GM12878 (cell line): ENCODE results near the gene CACNA2D3. TPM values are rescaled to one million over a fixed set of nuclear protein-coding genes. Genes with fewer than 3 reads are reported as not detected.

ENCODE experiments used
- ATAC-seq: fragments of 200-7000 bp; cut with Tn5 transposase; 3 replicates; pipeline ENCODE4 v1.9.1; 2020; ENCODE audit warnings: mild to moderate bottlenecking, moderate library complexity
- BruUV-seq: library from RNA; stranded (reverse); fragments of 400-500 nt; replicated peaks from 2 replicates; lab custom pipeline; 2021; lab: Mats Ljungman, UMichigan
- CTCF ChIA-PET: fragments of 300-600 bp; sonication (Branson Sonifier 250); formaldehyde crosslinking; extraction: SDS; loops from one replicate; lab custom pipeline; 2021; ENCODE audit warnings: inconsistent platforms; lab: Yijun Ruan, JAX
- POLR2A ChIA-PET: fragments of 350-600 bp; formaldehyde crosslinking; extraction: SDS; loops from one replicate; lab custom pipeline; 2021; ENCODE audit warnings: inconsistent platforms; lab: Charles Lee
- RAD21 ChIA-PET: fragments of 300-600 bp; sonication (Branson Sonifier 250); formaldehyde crosslinking; loops from one replicate; lab custom pipeline; 2023; ENCODE audit warnings: antibody characterized with exemption; ENCODE audit not compliant: unreplicated experiment; lab: Charles Lee
- SMC1A ChIA-PET: fragments of 300-600 bp; sonication (Branson Sonifier 250); formaldehyde crosslinking; loops from one replicate; lab custom pipeline; 2023; ENCODE audit not compliant: unreplicated experiment, uncharacterized antibody; lab: Charles Lee
- DNase-seq: peaks from one replicate; pipeline ENCODE4 v3.0.0-alpha.2; 2011; ENCODE audit warnings: low read depth, low spot score
- FAIRE-seq: peaks from 3 replicates; lab custom pipeline; 2011; peaks lifted over from hg19 to GRCh38; lab: Jason Lieb, UNC
- H2AFZ ChIP-seq: 2 replicates; pipeline ENCODE4 v1.6.0; 2011; ENCODE audit warnings: low read depth, low read length, control low read depth; ENCODE audit not compliant: control insufficient read depth
- H3K27ac ChIP-seq: 2 replicates; pipeline ENCODE4 v1.5.1; 2011; ENCODE audit warnings: control low read depth; ENCODE audit not compliant: control insufficient read depth, insufficient read depth
- H3K27me3 ChIP-seq, 2 experiments: replicated peaks in 1 of 2; 2 replicates each; pipeline versions ENCODE4 v1.6.0 to v1.6.1; 2011; ENCODE audit warnings: low read length in 1 of 2; ENCODE audit not compliant: control insufficient read depth in 2 of 2, insufficient read depth in 2 of 2
- H3K36me3 ChIP-seq, 2 experiments: 2 replicates each; pipeline ENCODE4 v1.5.1; 2011; ENCODE audit warnings: low read length in 1 of 2; ENCODE audit not compliant: control insufficient read depth in 2 of 2, insufficient read depth in 2 of 2
- H3K4me1 ChIP-seq: 2 replicates; pipeline ENCODE4 v1.6.1; 2011; ENCODE audit warnings: mild to moderate bottlenecking, low read length, moderate library complexity, mixed read lengths; ENCODE audit not compliant: control insufficient read depth, insufficient read depth
- H3K4me2 ChIP-seq: 2 replicates; pipeline ENCODE4 v1.6.0; 2011; ENCODE audit warnings: control low read depth; ENCODE audit not compliant: control insufficient read depth, insufficient read depth
- H3K4me3 ChIP-seq: fragments of 200-600 bp; sonication (generic); 2 replicates; pipeline ENCODE4 v1.5.1; 2016
- H3K79me2 ChIP-seq: 2 replicates; pipeline ENCODE4 v1.6.0; 2011; ENCODE audit warnings: low read length; ENCODE audit not compliant: control insufficient read depth, insufficient read depth
- H3K9ac ChIP-seq: 2 replicates; pipeline ENCODE4 v1.8.0; 2011; ENCODE audit warnings: low read length, control low read depth, mixed read lengths; ENCODE audit not compliant: control insufficient read depth, insufficient read depth
- H3K9me3 ChIP-seq: replicated peaks from 3 replicates; pipeline ENCODE4 v1.5.1; 2011; ENCODE audit warnings: mild to moderate bottlenecking, low read length; ENCODE audit not compliant: control insufficient read depth, insufficient read depth
- H4K20me1 ChIP-seq: 2 replicates; pipeline ENCODE4 v1.6.0; 2011; ENCODE audit not compliant: control insufficient read depth, insufficient read depth
- ATF2 ChIP-seq: IDR thresholded peaks from 2 replicates; pipeline ENCODE4 v1.6.1; 2012; ENCODE audit warnings: low read length, inconsistent platforms
- CHD2 ChIP-seq: IDR thresholded peaks from 2 replicates; pipeline ENCODE4 v1.6.1; 2011; ENCODE audit warnings: low read depth, low read length, improper control_type of control experiment, borderline replicate concordance
- MEF2B ChIP-seq: fragments of 450-650 bp; IDR thresholded peaks from 2 replicates; pipeline ENCODE4 v1.6.1; 2018; ENCODE audit warnings: mild to moderate bottlenecking, moderate library complexity; ENCODE audit not compliant: partially characterized antibody, poor library complexity, severe bottlenecking
- STAT3 ChIP-seq: IDR thresholded peaks from 2 replicates; pipeline ENCODE4 v1.6.1; 2011; ENCODE audit warnings: low read depth, low read length, improper control_type of control experiment
- SUZ12 ChIP-seq: fragments of 200-600 bp; sonication (generic); IDR thresholded peaks from one replicate; pipeline ENCODE4 v1.6.1; 2018; ENCODE audit warnings: antibody characterized with exemption, mild to moderate bottlenecking; ENCODE audit not compliant: unreplicated experiment
- USF1 ChIP-seq: IDR thresholded peaks from 2 replicates; pipeline ENCODE4 v1.6.1; 2011; ENCODE audit warnings: borderline replicate concordance, low read depth, mild to moderate bottlenecking, moderate library complexity, mixed read lengths, low read length; ENCODE audit not compliant: insufficient read depth; ENCODE audit errors: extremely low read length
- WGBS: methylation state at CpG from one replicate; pipeline ENCODE4 v1.1.6; 2016; ENCODE audit warnings: low lambda C conversion rate; ENCODE audit not compliant: insufficient replicate concordance, insufficient coverage; ENCODE audit errors: missing lambda C conversion rate; 5-methylcytosine and 5-hydroxymethylcytosine counted together
- in situ Hi-C: fragments of 300-500 bp; cut with MboI; formaldehyde crosslinking; loops from 9 replicates; pipeline ENCODE4 v1.14.3; 2018; ENCODE audit warnings: mixed read lengths
- intact Hi-C: fragments of 100-400 bp; cut with micrococcal nuclease; formaldehyde crosslinking; loops from one replicate; pipeline ENCODE4 v1.14.2; 2022; ENCODE audit not compliant: unreplicated experiment
- polyA plus RNA-seq, 11 experiments: library from polyadenylated mRNA; depleted of rRNA in 4 of 11; unstranded in 6 of 11; stranded (reverse) in 5 of 11; fragments of >200 nt; fragmentation: Nextera tagmentation in 4 of 11; fragmentation: Illumina TruSeq in 1 of 11; extraction: Ambion mirVana in 4 of 11; extraction: Trizol in 1 of 11; gene quantifications; 1 replicate in 1 of 11; 2 replicates in 10 of 11; pipeline versions ENCODE4 v1.2.1 to v1.2.3, GENCODE V29; 2011 to 2016; ENCODE audit warnings: inconsistent platforms in 2 of 11, missing spikeins in 2 of 11, low read depth in 1 of 11
- total RNA-seq, 4 experiments: library from RNA; depleted of rRNA in 3 of 4; stranded (reverse); fragments of >200 nt in 3 of 4; fragmentation: Illumina TruSeq in 1 of 4; extraction: Trizol in 1 of 4; gene quantifications; 2 replicates each; pipeline versions ENCODE4 v1.2.1 to v1.2.3, GENCODE V29; 2013 to 2021

Gene CACNA2D3
- total and polyA plus RNA-seq, 10 of the 15 experiments (the other 5 are each of a cell fraction or from before 2014, with no cell fraction given), result not detected

- CTCF ChIA-PET, result no interaction called here
- POLR2A ChIA-PET, result no interaction called here
- H4K20me1 ChIP-seq, result no peaks in the 10 kb centered on the region
- no peak for DNase-seq
- no peak overlapping the region for H3K27ac ChIP-seq
- BruUV-seq, result no TSS peak
- no peak for TF ChIP-seq STAT3
- no peak for TF ChIP-seq ATF2
- TF ChIP-seq USF1, result no peak
- no peak for TF ChIP-seq CHD2
- TF ChIP-seq MEF2B, result no peak
- no peak for TF ChIP-seq SUZ12
- no peak overlapping the region for H3K9ac ChIP-seq
- FAIRE-seq, result no peak
- intact Hi-C loops (no loop called here), in situ Hi-C loops (no loop called here)
- RAD21 ChIA-PET, result no interaction called here
- SMC1A ChIA-PET, result no interaction called here
- no peaks in the 10 kb centered on the region for H3K4me1 ChIP-seq
- no peak overlapping the region for H3K4me3 ChIP-seq
- H3K36me3 ChIP-seq, result no peaks in the 10 kb centered on the region
- ATAC-seq, result no peak
- H2AFZ ChIP-seq, result no peak overlapping the region
- H3K4me2 ChIP-seq, result no peak overlapping the region
- 47% methylated on average over 5 of the region's 5 CpGs for WGBS
- H3K79me2 ChIP-seq, result no peaks in the 10 kb centered on the region
- no peaks in the 10 kb centered on the region for H3K9me3 ChIP-seq
- no peaks in the 10 kb centered on the region for H3K27me3 ChIP-seq
Observed at GRCh38 chr3:54228806-54229205, 106.5 kb downstream of the CACNA2D3 start.
